Renal cortex interstitium (tissue), 11 donors: Measurements from ENCODE around the gene EXOC3L4. TPM values are rescaled to one million over a fixed set of nuclear protein-coding genes. Genes with fewer than 3 reads are reported as not detected.

Experiments
- DNase-seq, 11 donors: peaks; one replicate each; pipeline ENCODE4 v3.0.0-alpha.2; 2013; ENCODE audit warnings: low read depth in 9 of 11, low spot score in 4 of 11; ENCODE audit errors: extremely low read depth in 1 of 11
- polyA plus RNA-seq, 3 donors: library from polyadenylated mRNA; unstranded; fragments of 120-200 nt; gene quantifications; one replicate each; pipeline ENCODE4 v1.2.1, GENCODE V29; 2013; ENCODE audit not compliant: insufficient read length in 3 of 3

EXOC3L4 gene
- polyA plus RNA-seq, 3 donors: 2.4 to 8.7 (median 4.5) TPM

DNA sequence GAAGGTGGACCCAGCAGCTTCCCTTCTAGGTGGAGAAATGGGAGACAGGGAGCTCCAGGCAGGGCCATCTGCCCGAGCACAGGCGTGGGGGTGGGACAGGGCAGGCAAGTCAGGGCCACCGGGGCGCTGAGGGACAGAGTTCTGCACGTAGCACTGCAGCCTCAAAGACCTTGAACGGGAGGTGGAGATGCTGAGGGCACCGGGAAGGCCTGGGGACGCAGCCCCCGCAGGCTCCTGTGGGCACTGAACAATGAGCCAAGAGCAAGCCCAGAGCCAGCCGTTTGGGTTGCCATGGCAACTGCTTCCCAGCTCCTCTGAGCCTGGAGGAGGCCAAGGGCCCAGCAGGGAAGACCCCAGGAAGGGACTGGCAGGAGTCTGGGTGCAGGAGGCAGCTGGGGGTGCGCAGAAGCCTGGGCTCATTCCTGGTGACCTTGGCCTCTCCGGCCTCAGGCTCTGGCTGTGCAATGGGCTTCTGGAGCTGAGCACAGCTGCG, 7.1 kb upstream of the EXOC3L4 start:
- DNase-seq: no peak

DNA sequence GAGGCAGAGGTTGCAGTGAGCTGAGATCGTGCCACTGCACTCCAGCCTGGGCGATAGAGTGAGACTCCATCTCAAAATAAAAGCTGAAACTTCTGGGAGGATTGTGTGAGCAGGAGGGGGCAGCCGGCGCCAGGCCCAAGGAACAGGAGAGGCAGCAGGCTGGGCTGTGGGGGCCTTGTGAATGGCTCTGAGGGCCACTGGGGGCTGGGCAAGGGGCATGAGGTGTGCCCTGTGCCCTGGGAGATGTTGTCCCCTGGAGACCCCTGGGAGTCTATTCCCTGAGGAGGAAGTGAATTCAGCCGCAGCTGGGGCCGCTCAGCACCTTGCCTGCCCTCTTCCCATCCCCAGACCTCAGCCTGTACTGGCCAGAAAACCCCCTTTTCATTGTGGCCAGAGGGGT, 5.6 kb upstream of the EXOC3L4 start:
- no peak for DNase-seq

DNA sequence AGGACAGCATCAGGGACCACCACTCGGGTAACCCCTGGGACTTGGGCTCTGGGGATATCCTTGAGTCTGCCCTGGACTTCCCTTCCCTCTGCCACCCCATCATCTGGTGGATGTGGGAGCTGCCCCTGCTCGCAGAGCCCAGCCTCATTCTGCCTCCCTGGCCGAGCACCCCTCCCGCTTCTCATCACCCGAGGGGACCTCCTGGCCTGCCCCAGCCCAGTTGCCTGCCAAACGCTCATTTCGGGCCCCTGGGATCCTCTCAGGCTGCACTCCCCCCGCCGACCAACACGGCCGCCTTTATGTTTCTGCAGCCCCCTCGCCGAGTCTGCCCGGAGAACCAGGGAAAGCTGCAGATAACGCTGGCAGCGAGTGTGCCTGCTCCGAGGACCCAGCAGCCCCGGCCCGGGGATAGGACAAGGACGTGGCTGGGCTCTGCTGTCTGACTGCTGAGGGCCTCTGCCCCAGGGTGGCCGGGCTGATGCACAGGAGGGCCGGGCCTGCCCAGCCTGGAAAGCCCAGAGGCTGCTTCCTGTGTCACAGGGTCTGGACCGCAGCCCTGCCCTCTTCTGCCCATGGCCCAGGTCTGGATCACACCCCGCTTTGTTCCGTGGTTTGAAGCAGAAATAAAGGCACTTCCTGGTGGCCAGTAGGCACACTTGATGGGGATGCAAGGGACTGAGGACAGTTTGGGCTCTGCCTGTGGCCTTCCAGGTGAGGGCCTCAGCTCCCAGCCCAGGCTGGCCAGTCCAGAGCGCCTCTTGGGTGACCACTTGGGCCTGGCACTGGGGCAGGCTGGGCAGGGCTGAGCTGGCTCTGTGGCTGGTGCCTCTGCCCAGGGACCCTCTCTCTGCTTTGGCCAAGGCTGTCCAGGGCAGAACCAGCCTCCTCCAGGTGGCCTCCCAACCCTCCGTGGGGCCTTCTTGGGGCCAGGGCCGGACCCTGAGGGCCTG, 4.9 kb upstream of the EXOC3L4 start:
- DNase-seq: no peak

DNA sequence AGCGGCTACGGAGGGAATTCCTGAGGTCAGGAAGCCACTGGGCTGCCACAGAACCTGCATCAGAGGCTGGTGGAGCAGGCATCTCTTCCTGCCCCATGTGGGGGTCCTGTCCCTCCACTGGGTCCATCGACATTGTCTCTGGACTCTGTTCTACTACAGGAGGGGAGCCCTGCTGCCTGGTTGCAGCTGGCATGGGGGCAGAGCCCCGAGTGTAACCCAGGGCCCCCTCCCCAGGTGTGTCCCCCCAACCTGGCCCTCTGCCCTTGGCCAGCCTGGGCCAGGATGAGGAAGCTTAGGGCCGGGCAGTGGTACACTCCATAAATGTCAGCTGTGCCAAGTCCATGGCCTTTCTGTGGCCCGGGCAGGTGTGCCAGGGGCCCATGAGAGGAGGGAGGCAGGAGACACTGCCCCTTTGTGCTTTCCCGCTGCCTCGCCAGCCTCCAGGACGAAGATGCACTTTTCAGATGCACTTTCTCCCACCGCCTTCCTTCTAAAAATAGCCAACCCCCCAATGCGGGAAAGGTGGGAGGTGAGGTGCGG, 4.0 kb upstream of the EXOC3L4 start:
- no peak for DNase-seq

DNA sequence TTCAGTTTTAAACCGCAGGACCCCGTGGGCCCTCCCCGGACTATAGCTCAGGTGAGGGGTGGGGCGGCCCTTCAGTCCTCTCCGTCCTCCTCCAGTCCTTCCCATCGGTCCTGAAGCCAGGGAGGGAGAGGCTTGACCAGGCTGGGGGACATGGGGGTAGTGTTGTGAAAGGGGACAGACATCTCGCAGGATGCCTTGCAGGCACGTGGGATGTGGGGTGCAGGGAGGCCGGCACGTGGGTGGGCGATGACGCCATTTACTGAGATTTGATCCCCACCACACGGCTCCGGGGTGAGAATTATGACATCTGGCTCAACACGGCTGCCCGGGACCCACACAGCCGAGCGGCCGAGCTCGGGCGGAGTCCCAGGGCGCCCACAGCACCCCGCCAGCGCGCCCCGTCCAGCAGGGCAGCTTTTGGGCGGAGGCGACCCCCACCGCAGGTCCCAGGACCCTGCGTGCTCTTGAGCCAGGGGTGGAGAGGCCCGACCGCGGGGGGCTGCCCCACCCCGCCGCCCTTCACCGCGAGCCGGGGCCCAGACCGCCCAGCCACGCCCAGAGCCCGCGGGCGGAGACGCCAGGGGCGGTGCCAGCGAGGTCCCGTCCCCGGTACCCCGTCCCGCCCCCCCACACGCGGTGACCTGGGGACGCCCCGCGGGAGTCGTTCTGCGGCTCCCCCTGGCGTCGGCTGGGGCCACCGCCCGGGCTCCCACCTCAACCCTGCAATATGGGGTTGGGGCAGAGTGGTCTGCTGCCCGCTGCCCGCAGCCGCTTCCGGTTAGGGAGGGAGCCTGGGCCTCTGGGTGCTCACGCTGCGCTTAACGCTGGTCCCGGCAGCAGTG, 3.3 kb upstream of the EXOC3L4 start:
- DNase-seq: no peak

DNA sequence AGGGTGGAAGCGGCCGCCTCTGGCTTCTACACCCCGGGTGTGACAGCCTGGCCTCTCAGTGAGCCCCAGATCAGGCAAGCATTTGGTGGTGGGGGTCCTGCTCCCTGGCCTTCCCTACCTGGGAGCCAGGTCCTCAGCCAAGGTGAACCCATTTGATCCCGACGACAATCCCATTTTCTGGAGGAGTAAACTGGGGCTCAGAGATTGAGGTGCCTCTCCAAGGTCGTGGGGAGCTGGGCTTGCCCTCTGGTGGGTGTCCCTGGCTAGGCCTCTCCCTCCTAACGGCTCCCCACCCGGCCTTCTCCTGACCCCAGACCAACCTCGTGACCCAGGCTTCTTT, 2.7 kb upstream of the EXOC3L4 start:
- DNase-seq: no peak

DNA sequence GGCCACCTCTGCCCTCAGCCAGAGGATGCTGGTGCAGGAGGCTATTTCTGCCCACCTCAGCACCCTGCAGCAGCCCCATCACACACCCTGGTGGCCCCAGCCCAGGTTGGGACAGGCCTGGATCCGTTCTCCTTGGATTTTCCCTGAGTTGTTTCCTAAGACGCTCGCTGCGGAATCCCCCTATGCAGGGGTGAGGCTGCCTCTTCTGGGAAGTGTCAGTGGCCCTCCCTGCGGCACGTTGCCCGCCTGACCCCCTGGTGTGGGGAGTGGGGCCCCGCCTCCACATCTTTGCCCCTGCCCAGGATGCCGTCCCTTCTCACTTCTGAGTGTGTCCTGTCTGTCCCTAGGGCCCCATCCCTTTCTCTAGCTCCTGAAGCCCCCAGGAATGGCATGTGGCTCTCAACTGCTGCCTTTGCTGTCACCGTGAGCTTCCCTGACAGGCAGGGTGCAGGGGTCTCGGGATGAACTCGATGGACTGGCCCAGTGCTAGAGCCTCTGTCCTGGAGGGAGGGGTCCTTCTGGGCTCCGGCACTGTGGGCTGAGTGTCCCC, 594 bp upstream of the EXOC3L4 start:
- DNase-seq: no peak

DNA sequence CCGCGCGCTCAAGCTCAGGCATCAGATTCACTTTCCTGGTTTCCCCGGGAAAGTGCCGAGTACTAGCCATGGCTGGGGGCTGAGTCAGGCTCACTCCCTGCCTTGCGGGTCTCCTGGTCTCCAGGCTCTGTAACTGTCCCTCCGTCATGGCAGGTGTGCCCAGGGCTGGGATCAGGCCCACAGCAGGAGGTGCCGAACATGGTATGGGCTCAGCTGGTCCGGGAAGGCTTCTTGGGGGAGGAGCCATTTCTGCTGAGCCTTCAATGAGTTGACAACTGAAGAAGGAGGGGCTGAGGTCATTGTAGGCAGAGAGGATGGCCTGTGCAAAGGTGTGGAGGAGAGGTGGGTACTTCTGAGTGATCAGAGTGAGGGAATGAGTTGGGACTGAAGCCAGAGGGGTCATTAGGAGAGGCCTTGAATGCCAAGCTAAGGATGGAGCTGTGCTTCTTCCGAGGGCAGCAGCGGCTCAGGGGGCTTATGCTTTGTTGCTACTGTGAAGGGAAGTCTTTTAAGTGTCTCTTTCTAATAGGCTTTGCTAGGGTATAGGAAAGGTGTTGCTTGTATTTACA, 769 bp downstream of the EXOC3L4 start:
- no peak for DNase-seq

DNA sequence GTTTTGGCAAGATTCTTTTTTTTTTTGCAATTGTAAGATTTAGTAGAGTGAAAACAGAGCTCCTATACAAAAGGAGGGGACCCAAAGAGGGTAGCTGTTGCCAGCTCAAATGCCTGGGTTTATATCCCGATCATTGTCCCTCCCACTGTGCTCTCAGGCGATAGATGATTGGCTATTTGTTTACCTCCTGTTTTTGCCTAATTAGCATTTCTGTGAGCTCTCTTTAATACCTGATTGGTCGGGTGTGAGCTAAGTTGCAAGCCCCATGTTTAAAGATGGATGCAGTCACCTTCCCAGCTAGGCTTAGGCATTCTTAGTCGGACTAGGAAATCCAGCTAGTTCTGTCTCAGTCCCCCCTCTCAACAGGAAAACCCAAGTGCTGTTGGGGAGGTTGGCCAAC, 1.9 kb downstream of the EXOC3L4 start:
- DNase-seq: no peak

DNA sequence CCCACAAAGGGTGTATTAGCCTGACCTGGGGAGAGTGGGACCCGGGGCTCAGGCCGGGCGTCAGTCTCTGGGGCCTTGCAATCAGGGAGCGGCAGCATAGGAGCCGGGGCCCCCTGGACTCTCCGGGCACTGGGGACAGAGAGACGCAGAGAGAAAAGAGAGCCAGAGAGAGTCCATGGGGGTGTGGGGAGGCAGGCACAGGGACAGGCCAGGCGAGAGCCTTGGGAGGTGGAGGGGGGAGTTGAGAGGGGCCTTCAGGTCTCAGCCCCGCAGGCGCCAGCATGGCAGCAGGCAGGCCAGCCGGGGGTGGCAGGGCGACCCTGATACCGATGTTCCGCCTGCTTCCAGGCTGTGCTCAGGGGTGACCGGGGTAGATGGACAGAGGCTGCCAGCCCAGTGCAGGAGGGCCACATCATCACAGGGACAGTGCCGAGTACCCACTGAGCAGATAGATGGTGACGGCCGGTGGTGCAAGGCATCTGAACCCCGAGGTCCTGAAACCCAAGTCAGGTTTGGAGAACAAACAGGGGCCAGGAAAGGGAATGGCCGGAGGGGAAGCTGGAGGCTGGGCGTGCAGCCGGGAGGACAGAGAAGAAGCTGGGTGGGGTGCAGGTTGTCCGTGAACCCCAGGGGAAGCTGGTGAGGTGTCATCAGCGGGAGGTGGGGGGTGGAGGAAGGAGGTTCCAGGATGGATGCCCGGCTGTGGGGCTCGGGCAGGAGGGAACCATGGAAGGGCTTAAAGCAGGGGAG, 2.9 kb downstream of the EXOC3L4 start:
- DNase-seq: no peak

DNA sequence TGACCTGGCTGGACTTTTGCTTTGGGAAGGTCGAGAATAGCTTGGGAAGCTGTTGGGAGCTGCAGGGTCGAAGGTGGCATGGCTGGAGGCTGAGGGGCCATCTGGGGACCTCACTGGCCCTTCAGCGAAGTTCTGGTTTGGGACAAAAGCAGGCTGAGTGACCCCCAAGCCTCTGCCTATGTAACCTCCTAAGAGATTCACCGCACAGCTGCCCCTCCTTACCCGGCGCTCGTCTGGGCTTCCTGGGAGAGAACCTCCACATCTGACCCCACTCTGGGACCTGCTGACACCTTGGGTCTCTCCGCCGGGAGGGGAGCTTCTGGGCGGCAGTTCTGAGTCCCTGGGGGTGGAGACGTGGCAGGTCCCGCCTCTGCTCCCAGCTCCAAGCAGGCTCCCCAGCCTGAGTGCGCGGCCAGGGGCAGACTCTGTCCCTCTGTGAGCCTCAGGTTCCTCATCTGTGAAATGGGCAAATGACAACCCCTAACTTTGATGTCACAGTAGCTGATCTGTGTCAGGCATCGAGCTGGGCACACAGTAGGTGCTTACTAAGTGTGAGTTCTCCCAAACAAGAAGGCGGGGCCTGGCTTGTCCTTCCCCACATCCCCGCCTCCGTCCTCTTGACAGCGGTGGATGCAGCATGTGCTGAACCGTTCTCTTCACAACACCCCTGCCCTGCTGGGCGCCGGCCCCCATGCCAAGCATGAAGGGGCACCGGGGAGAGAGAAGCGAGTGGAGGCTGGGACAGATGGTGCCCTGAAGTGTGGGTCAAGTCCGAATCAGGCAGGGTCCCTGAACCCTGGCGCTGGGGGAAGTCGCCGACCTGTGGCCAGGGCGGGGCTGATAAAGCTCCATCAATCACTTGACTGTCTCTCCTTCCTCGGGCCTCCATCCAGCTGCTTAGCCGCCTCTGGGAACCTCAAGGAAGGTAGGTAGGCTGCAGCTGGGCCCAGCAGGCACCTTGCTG, 3.8 kb downstream of the EXOC3L4 start:
- no peak for DNase-seq

DNA sequence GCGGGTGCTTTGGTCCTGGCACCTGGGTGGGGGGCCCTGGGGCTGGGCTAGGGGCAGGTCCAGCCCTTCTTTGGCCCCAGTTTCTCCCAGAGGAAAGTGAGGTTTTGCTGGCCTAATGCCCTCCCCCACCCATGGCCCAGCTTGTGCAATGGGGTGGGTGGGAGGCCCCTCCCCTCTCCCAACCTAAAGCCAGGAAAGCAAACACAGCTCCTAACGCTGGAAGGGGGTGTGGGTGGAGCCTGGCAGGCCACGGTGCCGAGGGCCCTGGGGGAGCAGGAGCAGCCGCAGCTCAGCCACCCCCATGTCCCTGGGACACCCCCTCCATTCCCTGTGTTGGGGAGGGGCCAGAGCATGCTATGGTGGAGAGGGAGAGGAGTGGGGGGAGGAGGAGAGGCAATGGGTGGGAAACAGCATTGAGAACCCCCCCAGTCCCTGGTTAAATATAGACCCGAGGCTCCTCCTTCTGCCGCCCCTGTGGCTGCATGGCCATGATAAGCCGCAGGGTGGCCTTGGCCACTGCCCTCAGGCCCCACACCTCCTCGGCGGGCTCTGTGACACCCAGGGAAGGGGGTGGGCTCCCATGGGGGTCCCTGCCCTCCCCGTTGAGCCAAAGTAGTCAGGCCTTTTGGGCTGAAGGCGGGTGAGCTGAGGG, 4.7 kb downstream of the EXOC3L4 start:
- no peak for DNase-seq

DNA sequence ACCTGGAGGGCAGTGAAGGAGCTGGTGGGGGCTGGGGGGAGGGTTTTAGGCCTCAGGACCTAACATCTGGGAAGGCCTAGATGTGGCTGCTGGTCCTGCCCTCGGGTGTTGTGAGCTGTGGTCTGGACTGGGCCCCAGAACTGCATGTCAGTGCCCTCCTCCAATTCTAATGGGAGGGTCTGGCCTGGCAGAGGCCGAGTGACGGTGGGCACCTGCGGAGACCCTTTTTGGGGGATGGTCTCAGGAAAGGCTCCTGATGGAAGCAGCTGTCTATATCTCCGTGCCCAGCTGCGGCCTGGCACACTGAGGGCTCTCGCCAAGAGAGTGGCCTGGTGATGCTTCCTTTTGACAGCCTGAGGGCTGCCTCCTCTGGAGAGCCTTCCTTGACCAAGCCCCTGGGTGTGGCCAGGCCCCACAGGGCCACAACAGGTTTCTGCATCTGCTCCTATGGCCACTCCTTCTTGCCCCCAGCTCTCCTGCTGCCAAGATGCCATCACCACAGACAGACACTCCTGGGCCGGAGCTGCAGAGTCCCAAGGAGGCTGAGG, 5.3 kb downstream of the EXOC3L4 start:
- DNase-seq: no peak

DNA sequence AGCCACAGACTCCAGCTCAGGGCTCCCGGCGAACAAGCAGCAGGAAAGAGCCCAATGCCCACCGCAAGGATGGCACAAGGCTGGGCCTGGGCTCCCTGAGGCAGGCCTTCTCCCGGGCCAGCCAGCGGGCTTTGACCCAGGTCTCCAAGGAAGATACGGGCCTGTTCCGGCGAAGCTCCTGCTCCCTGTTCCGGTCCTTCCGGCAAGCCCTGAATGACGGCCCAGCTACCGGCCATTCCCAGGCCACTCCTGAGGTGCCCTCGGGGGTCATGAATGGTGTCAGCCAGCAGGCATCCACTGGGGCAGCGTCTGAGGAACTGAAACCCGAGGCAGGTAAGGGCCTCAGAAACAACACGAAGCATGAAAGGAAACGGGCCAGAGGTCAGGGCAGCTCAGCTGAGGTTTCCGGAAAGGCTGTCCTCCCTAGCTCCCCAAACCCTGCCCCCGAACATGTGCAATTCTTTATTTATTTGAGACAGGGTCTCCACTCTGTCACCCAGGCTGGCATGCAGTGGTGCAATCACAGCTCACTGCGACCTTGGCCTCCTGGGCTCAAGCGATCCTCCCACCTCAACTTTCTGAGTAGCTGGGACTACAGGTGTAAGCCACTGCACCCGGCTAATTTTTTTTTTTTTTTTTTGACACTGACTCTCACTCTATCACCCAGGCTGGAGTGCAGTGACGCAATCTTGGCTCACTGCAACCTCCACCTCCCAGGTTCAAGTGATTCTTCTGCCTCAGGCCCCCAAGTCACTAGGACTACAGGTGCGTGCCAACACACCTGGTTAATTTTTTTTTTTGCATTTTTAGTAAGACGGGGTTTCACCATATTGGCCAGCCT, 6.0 kb downstream of the EXOC3L4 start:
- no peak for DNase-seq

DNA sequence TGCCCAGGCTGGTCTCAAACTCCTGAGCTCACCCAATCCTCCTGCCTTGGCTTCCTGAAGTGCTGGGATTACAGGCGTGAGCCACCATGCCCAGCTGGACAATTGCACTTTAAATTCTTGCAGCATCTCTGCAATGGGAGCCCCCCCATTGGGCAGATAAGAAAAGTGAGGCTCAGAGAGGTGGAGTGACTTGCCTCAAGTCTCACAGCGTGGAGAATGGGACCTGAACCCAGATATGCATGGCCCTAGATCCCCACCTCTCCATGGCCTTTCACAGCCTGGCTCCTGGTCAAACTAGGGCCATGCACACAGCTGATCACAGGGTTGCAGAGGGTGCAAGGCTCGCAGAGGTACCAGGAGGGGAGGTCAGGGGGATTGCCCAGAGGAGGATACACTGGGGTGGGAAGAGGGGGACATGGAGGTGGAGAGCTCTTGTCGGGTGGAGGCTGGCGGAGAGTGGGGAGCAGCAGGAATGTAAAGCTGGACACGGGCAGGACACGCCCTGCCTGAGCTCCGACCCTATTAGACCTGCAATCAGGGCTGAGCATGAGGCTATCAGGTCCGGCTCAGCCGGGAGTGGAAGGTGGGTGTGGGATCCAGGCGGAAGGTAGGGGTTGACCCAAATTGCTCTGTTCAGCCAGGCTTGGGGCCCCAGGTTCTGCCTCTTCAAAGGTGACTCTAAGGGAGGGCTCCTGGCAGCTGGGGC, 6.9 kb downstream of the EXOC3L4 start:
- no peak for DNase-seq
